Measurements from ENCODE around the gene AADACL3. TPM values are rescaled to one million over a fixed set of nuclear protein-coding genes. Genes with fewer than 3 reads are reported as not detected.

The AADACL3 gene
- total RNA-seq, 2 experiments from 2014 or later = not detected

DNA sequence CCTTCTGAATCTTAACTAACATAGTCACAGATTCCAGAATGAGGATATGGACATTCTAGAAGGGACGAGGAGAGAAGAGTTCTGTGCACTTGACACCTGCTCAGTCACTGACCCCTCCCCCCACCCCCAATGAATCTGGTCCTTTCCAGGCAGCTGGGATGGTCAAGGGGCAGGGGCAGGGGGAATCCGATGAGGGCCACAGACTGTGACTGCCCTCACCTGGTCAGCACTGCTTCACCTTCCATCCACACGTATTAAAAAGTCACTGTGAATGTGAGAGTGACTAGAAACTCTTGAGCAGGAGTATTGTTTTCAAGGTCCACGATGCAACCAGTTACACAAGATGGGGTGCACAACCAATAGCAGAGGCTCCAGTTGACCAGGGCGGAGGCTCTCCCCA is 48.1 kb downstream of the AADACL3 start:
- H3K27me3 Mint-ChIP-seq = peaks cover 50% of the 10 kb centered on the region
- H3K4me3 Mint-ChIP-seq = no peak overlapping the region
- CTCF ChIA-PET = no interaction called here
- DNase-seq (no peak), ATAC-seq (ENCODE audit: poor library complexity) (no peak)
- no peaks in the 10 kb centered on the region for H3K36me3 ChIP-seq (ENCODE audit: insufficient read depth, low read length)
- H3K27ac ChIP-seq (ENCODE audit: low read depth in 1 of 2, low read length in 2 of 2) = no peak overlapping the region
- H3K36me3 Mint-ChIP-seq (ENCODE audit: low read depth) = no peaks in the 10 kb centered on the region
- no peak overlapping the region for H3K27ac Mint-ChIP-seq
- no peaks in the 10 kb centered on the region for H3K4me1 ChIP-seq (ENCODE audit: insufficient read depth, low read length)
- H3K9me3 ChIP-seq (ENCODE audit: control insufficient read depth in 1 of 2, insufficient read depth in 1 of 2, low read length in 2 of 2) = no peaks in the 10 kb centered on the region
- POLR2A ChIA-PET = no interaction called here
- TF ChIP-seq, protein P1, sequence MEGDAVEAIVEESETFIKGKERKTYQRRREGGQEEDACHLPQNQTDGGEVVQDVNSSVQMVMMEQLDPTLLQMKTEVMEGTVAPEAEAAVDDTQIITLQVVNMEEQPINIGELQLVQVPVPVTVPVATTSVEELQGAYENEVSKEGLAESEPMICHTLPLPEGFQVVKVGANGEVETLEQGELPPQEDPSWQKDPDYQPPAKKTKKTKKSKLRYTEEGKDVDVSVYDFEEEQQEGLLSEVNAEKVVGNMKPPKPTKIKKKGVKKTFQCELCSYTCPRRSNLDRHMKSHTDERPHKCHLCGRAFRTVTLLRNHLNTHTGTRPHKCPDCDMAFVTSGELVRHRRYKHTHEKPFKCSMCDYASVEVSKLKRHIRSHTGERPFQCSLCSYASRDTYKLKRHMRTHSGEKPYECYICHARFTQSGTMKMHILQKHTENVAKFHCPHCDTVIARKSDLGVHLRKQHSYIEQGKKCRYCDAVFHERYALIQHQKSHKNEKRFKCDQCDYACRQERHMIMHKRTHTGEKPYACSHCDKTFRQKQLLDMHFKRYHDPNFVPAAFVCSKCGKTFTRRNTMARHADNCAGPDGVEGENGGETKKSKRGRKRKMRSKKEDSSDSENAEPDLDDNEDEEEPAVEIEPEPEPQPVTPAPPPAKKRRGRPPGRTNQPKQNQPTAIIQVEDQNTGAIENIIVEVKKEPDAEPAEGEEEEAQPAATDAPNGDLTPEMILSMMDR (IDR thresholded peaks at IDR 0.05) = no peak
- H3K4me3 ChIP-seq (ENCODE audit: low read length) = no peak overlapping the region
- peaks cover 14 to 18% of the 10 kb centered on the region in 2 experiments for H3K27me3 ChIP-seq (ENCODE audit: control insufficient read depth in 1 of 2, insufficient read depth in 2 of 2, low read length in 2 of 2)
- intact Hi-C loops (cut with DNase I, micrococcal nuclease) = no loop called here
- H3K4me1 Mint-ChIP-seq (ENCODE audit: low read depth) = no peaks in the 10 kb centered on the region
- H3K9me3 Mint-ChIP-seq = no peaks in the 10 kb centered on the region

DNA sequence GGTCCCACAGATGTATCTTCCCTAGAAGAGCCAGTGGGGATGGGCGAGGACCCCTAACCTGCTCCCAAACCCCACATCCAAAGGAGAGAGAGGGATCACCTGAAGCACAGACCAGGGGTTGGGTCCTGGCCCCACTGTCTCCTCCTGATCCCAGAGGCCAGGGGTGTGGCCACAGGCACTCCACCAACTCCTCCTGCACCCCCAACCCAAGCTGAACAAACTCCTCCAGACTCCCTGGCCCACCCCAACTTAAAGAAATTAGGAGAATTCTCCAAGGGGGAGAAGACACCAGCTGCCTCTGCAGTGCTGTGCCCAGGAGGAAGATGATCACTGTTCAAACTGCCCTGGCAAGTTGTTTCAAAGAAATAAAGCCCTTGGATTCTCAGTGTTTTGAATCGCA is 53.1 kb downstream of the AADACL3 start:
- TF ChIP-seq, protein P1 (IDR thresholded peaks at IDR 0.05) = no peak
- intact Hi-C loops (cut with DNase I, micrococcal nuclease) = no loop called here
- ATAC-seq (ENCODE audit: poor library complexity) (no peak), DNase-seq (no peak)
- H3K9me3 Mint-ChIP-seq = no peaks in the 10 kb centered on the region
- Histone ChIP-seq H3K4me3 (ENCODE audit: low read length) (no peak overlapping the region), H3K4me1 (ENCODE audit: insufficient read depth, low read length) (no peaks in the 10 kb centered on the region), H3K27ac (ENCODE audit: low read depth in 1 of 2, low read length in 2 of 2) (no peak overlapping the region), H3K36me3 (ENCODE audit: insufficient read depth, low read length) (no peaks in the 10 kb centered on the region), H3K9me3 (ENCODE audit: control insufficient read depth in 1 of 2, insufficient read depth in 1 of 2, low read length in 2 of 2) (no peaks in the 10 kb centered on the region), H3K27me3 (ENCODE audit: control insufficient read depth in 1 of 2, insufficient read depth in 2 of 2, low read length in 2 of 2) (peaks cover 12 to 18% of the 10 kb centered on the region in 2 experiments)
- H3K36me3 Mint-ChIP-seq (ENCODE audit: low read depth) = no peaks in the 10 kb centered on the region
- H3K27ac Mint-ChIP-seq = no peak overlapping the region
- no peaks in the 10 kb centered on the region for H3K4me1 Mint-ChIP-seq (ENCODE audit: low read depth)
- H3K4me3 Mint-ChIP-seq = no peak overlapping the region
- CTCF ChIA-PET = no interaction called here
- H3K27me3 Mint-ChIP-seq = peaks cover 65% of the 10 kb centered on the region
- POLR2A ChIA-PET = no interaction called here

DNA sequence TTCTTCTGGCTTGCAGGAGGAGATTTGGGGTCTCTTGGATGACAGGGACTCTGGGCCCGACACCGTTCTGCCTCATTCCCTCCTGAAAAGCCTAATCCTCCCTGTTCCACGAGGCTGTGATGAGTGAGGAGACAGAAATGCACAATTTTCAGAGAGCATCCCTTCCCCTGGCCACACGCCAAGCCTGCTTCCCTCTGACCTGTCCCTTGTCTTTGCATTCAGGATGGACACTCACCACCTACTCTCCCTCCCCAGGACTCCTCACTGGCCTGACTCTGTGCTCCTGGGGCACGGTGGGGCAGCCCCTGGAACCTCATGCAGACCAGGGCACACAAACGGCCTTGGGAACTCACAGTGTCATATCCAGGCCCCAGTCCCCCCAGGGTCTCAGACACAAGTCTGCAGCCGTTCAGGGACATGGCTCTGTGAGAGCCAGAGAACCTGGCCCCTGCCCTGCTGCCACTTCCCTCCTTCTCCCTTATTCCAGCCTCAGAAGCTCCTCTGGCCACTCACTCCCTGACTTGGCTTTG is 54.1 kb downstream of the AADACL3 start:
- no peak overlapping the region for H3K4me3 ChIP-seq (ENCODE audit: low read length)
- H3K27me3 ChIP-seq (ENCODE audit: control insufficient read depth in 1 of 2, insufficient read depth in 2 of 2, low read length in 2 of 2) = peaks cover 12 to 18% of the 10 kb centered on the region in 2 experiments
- no peaks in the 10 kb centered on the region for H3K9me3 Mint-ChIP-seq
- no peaks in the 10 kb centered on the region for H3K4me1 Mint-ChIP-seq (ENCODE audit: low read depth)
- H3K9me3 ChIP-seq (ENCODE audit: control insufficient read depth in 1 of 2, insufficient read depth in 1 of 2, low read length in 2 of 2) = no peaks in the 10 kb centered on the region
- no peaks in the 10 kb centered on the region for H3K36me3 ChIP-seq (ENCODE audit: insufficient read depth, low read length)
- H3K27me3 Mint-ChIP-seq = peaks cover 74% of the 10 kb centered on the region
- no peaks in the 10 kb centered on the region for H3K36me3 Mint-ChIP-seq (ENCODE audit: low read depth)
- TF ChIP-seq, protein P1 (IDR thresholded peaks at IDR 0.05) = no peak
- DNase-seq (no peak), ATAC-seq (ENCODE audit: poor library complexity) (no peak)
- H3K4me1 ChIP-seq (ENCODE audit: insufficient read depth, low read length) = no peaks in the 10 kb centered on the region
- CTCF ChIA-PET = no interaction called here
- intact Hi-C loops (cut with DNase I, micrococcal nuclease) = no loop called here
- no peak overlapping the region for H3K27ac ChIP-seq (ENCODE audit: low read depth in 1 of 2, low read length in 2 of 2)
- POLR2A ChIA-PET = no interaction called here
- H3K4me3 Mint-ChIP-seq = no peak overlapping the region
- no peak overlapping the region for H3K27ac Mint-ChIP-seq

Data from CD4-positive, alpha-beta T cell (primary cell).